SK-N-SH (cell line): ENCODE results near the gene BTN3A1.
A peak's percentile ranks its signal among the peaks of the same experiment; 100 is the strongest.

Experiments used
- CTCF ChIP-seq: fragments of 200-600 bp; sonication (generic); IDR thresholded peaks from 2 replicates; pipeline ENCODE4 v1.6.1; 2017; ENCODE audit warnings: antibody characterized with exemption, mild to moderate bottlenecking, moderate library complexity
- ELF1 ChIP-seq: IDR thresholded peaks from 2 replicates; pipeline ENCODE4 v1.4.0; 2012
- IRF3 ChIP-seq: fragments of 150-350 bp; IDR thresholded peaks from 2 replicates; pipeline ENCODE4 v1.6.1; 2016; ENCODE audit warnings: mild to moderate bottlenecking, low read depth, low read length
- NRF1 ChIP-seq: IDR thresholded peaks from 2 replicates; pipeline ENCODE4 v1.6.1; 2012; ENCODE audit warnings: low read depth, mild to moderate bottlenecking, low read length
- POLR2AphosphoS5 ChIP-seq: IDR thresholded peaks from 2 replicates; pipeline ENCODE4 v1.6.1; 2012; ENCODE audit warnings: low read depth, low read length
- RFX5 ChIP-seq: IDR thresholded peaks from 2 replicates; pipeline ENCODE4 v1.6.1; 2012; ENCODE audit warnings: mild to moderate bottlenecking, improper control_type of control experiment, low read length
- SIN3A ChIP-seq: IDR thresholded peaks from 2 replicates; pipeline ENCODE4 v1.6.1; 2012; ENCODE audit warnings: low read depth, mild to moderate bottlenecking, low read length, moderate library complexity, borderline replicate concordance
- SMC3 ChIP-seq: IDR thresholded peaks from 2 replicates; pipeline ENCODE4 v1.6.1; 2012; ENCODE audit warnings: low read depth, low read length, improper control_type of control experiment
- TAF1 ChIP-seq: IDR thresholded peaks from 2 replicates; pipeline ENCODE4 v1.6.1; 2012; ENCODE audit warnings: low read depth, mild to moderate bottlenecking, low read length, moderate library complexity, borderline replicate concordance
- YY1 ChIP-seq: IDR thresholded peaks from 2 replicates; pipeline ENCODE4 v1.4.0; 2012; ENCODE audit warnings: low read depth, mild to moderate bottlenecking

GRCh38 chr6:26411751-26412150 is 9.7 kb downstream of the BTN3A1 start:
- TF ChIP-seq YY1 (no peak), SIN3A (no peak), CTCF (peak; percentile 20; the same call in 1 of the 2 replicates), TAF1 (no peak), RFX5 (no peak), SMC3 (no peak), ELF1 (no peak), NRF1 (no peak), IRF3 (no peak), POLR2AphosphoS5 (no peak)
